Upper lobe of left lung (tissue), 4 donors: ENCODE results near the gene SERPINA9.

Experiments
- CTCF ChIP-seq, 6 experiments: fragments of 450-650 bp in 4 of 6; fragments of 200-600 bp in 2 of 6; sonication (generic) in 2 of 6; IDR thresholded peaks; one replicate each; pipeline ENCODE4 v1.5.1; 2016 to 2019; ENCODE audit warnings: antibody characterized with exemption in 6 of 6
- EP300 ChIP-seq, 4 donors: sonication (generic); formaldehyde crosslinking; IDR thresholded peaks; one replicate each; pipeline ENCODE4 v1.5.1; 2017; ENCODE audit warnings: antibody characterized with exemption in 4 of 4, control low read depth in 2 of 4

DNA sequence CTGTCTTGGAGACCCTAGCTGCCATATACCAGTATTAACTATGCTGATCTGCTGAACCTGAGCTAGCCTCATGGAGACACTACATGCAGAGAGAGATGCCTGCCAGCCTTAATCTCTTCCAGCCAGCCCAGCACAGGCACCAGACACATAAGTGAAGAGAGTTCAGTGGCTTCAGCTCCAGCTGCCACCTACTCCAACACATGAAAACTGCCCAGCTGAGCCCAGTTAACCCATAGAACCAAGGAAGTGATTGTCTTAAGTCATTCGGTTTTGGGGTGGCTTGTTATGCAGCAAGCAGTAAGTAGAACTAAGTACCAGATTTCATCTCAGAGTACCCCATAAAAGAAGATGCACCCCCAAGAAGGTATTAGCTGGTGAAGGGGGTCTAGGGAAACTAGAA lies 31.0 kb downstream of the SERPINA9 start:
- TF ChIP-seq CTCF (IDR thresholded peaks at IDR 0.05): no peak
- no peak for TF ChIP-seq EP300 (IDR thresholded peaks at IDR 0.05)
